HG03159 (cell line): ENCODE measurements around the gene FMN1.

Experiments used
- ATAC-seq: cut with Tn5 transposase; IDR thresholded peaks from one replicate; pipeline ENCODE4 v1.9.1; 2021; ENCODE audit warnings: mild to moderate bottlenecking, moderate library complexity; ENCODE audit not compliant: unreplicated experiment

Gene FMN1

DNA sequence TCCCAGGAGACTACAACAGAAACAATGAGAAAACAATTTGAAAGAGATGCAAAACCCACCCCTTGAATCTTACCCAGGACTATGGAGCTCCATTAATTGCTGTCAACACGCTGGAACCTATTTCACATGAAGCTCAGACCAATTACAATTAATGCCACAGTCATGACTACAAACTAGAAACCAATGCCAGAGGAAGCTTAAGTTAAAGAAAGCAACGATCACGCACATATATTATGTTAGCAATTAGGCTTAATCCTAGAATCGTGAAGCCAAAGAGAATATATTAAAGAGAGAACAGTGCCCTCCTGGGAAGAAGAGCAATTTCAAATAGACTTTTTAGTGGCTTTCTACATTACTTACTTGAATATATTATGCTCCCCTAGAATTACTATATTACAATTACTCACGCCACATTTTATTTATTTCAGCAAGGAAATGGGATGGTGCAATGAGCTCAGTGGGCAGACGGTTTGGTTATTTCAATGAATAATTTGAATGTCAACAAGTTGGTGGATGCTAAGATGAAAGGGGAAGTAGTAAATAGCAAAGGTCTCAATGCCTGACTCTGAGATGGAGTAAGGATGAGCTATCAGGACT, 351.2 kb downstream of the FMN1 start:
- ATAC-seq: no peak

DNA sequence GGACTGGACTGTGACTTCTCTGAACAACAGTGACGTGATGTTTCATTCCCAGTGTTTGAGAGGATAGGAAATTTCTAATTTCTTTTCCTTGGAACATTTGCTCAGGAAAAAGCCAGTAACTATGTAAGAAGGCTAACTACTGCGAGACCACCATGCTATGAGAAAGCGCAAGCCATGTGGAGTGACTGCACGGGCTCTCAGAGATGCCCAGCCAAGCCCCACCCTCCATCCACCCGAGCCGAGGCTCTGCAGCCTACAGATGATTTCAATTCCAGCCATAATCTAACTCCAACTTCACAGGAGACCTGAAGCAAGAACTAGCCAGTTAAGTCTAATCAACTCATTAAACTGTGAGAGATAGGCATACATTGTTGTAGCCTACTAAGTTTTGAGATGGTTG, 352.4 kb downstream of the FMN1 start:
- ATAC-seq: no peak

DNA sequence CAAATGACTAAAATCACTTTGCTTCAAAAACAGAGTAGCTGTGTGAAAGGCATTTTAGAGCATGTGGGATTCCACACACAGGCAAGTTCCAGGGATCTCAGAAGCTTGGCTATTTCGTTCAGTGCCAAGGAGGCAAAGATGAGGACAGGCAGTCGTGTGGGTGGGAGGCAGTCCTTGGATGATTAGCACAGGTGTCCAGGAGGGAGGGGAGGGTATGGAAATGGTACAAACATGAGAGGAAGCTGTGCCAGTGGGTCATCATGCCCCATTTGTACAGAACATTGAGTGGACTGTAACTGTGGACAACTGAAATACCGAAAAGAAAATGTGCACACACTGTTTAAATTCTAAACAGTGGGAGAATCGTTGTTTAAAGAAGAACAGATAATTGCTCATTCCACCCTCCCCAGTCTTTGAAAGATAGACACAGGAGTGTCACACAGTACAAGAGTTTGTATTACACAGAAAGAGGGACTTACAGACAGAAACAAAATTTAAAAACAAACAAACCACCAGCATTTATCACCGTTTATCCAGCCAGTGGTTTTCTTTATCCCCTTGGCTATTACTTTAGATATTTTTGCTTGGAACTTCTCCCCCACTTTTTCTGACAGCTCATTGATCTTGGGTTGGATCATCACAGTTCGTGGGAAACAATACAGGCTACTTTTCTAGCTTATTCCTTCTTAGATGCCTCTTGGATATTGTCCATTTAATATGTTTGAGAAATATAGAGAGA, 353.8 kb downstream of the FMN1 start:
- no peak for ATAC-seq

DNA sequence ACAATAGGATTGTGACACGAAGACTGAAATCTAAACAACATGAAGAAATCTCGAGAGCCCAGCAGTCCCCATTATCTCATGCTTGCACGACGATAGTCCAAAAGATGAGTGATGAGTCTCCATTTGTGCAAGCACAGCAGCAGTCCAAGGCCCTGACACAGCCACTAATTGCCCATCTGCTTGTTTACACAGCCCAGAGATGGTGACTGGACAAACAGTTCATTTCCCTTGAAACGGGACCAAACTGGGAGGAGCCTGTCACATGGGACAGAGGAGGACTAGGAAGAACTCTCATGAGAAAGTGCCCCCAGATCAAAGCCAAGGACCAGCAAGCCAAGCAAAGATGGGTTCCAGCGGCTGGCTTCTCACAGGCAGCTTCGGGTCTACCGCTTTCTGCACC, 355.7 kb downstream of the FMN1 start:
- ATAC-seq: no peak

GRCh38 chr15:32838338-32838737, 356.2 kb downstream of the FMN1 start:
- no peak for ATAC-seq

GRCh38 chr15:32837935-32838334, 356.6 kb downstream of the FMN1 start:
- no peak for ATAC-seq

DNA sequence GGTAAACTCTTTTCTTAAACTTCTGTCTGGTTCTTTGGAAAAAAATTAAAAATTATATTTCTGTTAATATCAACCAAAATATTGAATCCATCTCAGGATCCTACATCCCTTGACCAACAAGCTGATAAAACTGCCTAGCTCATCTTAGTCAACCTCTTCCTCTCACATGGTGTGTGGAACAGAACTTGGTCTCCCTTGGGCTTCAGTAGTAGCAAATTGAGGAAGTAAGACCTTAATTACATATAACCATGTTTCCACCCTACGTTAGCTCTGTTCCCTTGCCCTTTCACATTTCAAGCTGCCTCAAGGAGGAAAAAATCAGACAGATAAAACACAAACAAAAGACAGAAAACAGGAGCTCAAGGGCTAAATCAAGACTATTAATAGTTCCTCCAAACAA, 360.4 kb downstream of the FMN1 start:
- ATAC-seq: no peak

DNA sequence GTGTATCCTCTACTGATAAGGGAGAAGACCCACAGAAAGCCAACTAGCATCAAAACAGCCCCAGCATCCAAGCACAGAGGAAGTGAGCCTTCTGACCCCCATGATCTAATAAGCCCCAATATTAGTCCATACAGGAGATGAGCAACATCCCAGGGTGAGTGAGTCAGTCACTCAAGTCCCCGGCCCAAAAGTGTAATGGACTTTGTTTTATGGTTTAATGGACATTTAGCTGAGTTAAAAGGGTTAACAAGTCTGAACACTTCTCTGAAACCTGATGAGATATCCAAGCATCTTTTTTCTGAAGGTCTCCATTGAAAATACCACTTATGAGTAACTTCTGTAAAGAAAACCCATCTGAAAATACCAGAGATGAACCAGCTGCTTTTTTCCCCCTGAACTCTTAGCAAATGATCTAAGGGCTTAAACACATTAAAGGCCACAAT, 361.1 kb downstream of the FMN1 start:
- no peak for ATAC-seq

GRCh38 chr15:32831485-32831884, 363.0 kb downstream of the FMN1 start:
- ATAC-seq: no peak

DNA sequence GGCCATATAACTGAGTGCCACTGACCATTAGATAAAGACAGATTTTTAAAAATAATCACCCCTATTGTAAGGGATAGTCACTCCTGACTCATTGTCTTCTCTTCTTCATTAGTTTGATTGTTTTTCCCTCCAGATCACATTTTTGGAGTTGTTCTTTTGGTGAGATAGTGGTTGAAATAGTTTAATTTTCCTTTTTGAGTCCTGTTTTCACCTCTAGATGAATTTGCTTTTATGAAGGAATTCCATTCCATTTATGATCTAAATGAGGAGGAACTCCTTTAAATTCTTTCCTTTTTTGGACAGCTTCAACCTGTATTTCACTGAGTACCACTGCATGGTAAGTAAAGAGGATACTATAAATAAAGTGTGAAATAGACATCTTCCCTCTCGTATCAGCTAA, 364.3 kb downstream of the FMN1 start:
- ATAC-seq: no peak

GRCh38 chr15:32829436-32829835, 365.1 kb downstream of the FMN1 start:
- no peak for ATAC-seq

DNA sequence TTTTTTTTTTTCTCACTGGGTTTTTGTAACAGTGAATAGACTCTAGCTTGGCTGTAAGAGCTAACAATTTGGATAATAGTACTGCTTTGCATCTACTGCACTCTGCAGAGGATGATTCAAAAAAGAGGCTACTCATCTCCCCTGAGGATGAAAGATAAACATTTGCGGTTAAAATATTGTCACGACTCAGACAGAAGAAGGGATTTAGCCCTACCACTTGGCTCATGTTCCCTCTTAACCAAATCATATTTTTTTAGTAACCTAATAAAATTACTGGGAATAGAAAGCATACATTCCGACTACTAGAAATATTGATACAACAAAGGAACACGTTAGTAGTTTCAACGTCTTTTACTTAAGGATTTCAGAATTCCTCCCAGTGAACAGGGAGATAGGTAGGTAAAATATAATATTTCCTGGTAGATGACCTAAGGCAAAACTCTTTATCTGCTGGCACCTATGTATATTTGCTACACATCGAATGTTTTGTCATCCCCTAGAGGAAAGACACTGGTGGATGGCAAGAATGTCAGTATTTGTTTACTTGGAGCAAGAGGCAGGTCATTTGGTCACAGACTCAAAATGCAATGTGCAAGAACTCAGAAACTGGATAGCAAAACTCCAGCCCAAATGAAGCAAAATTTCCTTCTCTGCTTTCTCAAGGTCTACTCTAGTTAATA, 365.9 kb downstream of the FMN1 start:
- ATAC-seq: no peak

DNA sequence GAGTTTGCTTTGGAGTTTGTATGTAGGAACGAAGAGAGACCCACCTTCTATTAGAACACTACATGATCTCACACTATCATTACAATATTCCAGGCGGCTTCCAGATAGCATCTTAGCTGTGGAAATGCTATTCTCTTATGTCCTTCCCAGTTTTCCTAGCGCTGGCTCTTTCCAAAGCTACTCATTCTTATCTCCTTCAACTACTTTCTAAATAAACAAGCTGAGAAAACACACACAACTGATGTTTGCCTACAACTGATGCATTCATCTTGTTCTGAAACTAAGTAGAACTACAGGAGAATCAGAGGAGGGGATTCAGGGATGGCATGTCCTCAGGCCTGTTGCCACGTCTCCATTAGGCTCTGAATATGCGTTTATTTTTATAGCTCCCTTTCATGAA, 367.8 kb downstream of the FMN1 start:
- ATAC-seq: no peak

- ATAC-seq: no peak
These were observed 369.3 kb downstream of the FMN1 start for GRCh38 chr15:32825219-32825618.

GRCh38 chr15:32824777-32825176, 369.7 kb downstream of the FMN1 start:
- ATAC-seq: no peak

GRCh38 chr15:32823750-32824149, 370.8 kb downstream of the FMN1 start:
- ATAC-seq: no peak

DNA sequence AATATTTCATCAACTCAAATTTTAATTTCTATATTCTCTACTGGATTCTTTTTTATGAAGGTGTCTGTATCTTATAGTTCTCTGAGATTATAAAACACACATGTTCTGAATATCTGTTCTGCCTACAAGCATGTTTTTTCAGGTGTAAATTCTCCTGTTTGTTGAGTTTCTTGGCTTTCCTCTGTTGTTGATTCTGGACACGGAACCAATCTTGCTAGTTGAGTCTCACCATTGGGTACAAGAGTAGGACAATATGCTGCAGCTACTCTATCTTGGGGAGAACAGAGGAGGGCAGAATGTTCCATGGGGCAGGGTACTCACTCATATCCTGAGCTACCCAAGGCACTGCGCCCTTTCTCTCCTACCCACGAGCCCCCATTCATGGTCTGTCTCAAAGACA, 371.8 kb downstream of the FMN1 start:
- ATAC-seq: no peak

GRCh38 chr15:32819448-32819847, 375.1 kb downstream of the FMN1 start:
- ATAC-seq: no peak

GRCh38 chr15:32818758-32819447, 375.6 kb downstream of the FMN1 start:
- no peak for ATAC-seq

DNA sequence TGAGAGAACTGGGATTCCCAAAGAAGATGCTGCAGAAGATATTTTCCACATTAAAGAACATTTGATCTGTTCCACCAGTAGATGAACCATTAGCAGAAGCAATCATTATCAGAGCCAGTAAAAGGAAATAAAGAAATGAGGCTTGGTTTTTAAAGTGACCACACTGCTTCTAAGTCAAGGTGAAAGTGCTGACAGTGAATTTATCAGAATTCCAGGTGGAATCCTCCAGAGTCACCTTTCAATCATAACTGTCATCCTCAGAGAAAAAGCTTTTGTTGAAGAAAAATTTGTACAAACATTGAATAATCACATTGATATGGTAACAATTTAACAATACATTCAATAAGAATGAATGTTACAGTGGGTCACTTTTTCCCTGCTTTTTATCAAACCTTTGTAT, 376.9 kb downstream of the FMN1 start:
- no peak for ATAC-seq

GRCh38 chr15:32807331-32807730, 387.2 kb downstream of the FMN1 start:
- no peak for ATAC-seq

- no peak for ATAC-seq
These were observed 390.9 kb downstream of the FMN1 start for GRCh38 chr15:32803631-32804030.
